Neuron (in vitro differentiated cells): Measurements from ENCODE around the gene AHCY.
"Not testable (repeated sequence)": the region's sequence is repeated elsewhere in the genome, so short reads cannot be mapped to it uniquely, and the experiment has no call there.

Experiments used
- H2AFZ ChIP-seq: one replicate; pipeline ENCODE4 v1.6.1; 2013; ENCODE audit warnings: low read depth, mild to moderate bottlenecking, inconsistent platforms, low read length, moderate library complexity
- H3K27me3 ChIP-seq: one replicate; pipeline ENCODE4 v1.6.1; 2013; ENCODE audit warnings: low read length; ENCODE audit not compliant: insufficient read depth
- H3K36me3 ChIP-seq: one replicate; pipeline ENCODE4 v1.6.1; 2013; ENCODE audit warnings: low read length; ENCODE audit not compliant: insufficient read depth
- H3K4me1 ChIP-seq: one replicate; pipeline ENCODE4 v1.6.1; 2013; ENCODE audit warnings: low read length; ENCODE audit not compliant: insufficient read depth
- H3K4me3 ChIP-seq: 2 replicates; pipeline ENCODE4 v1.5.1; 2013; ENCODE audit warnings: mild to moderate bottlenecking, low read length, moderate library complexity
- H3K9me3 ChIP-seq: one replicate; pipeline ENCODE4 v1.6.1; 2013; ENCODE audit warnings: low read length

Gene AHCY

DNA sequence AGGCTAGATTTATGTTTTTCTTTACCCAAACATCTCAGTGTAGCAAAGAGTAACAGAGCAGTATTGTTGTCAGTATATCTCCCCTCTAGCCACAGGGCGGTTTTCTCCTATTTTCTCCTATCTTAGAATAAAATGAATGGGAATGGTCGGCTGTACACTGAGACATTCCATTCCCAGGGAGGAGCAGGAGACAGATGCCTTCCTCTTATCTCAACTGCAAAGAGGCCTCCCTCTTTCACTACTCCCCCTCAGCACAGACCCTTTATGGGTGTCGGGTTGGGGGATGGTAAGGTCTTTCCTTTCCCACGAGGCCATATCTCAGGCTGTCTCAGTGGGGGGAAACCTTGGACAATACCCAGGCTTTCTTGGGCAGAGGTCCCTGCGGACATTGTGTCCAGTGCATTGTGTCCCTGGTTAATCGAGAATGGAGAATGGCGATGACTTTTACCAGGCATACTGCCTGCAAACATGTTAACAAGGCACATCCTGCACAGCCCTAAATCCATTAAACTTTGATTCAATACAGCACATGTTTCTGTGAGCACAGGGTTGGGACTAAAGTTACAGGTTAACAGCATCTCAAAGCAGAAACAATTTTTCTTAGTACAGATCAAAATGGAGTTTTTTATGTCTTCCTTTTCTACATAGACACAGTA is 50.6 kb downstream of the AHCY start:
- not testable (repeated sequence) for H2AFZ ChIP-seq, H3K4me1 ChIP-seq, H3K9me3 ChIP-seq, H3K27me3 ChIP-seq, H3K36me3 ChIP-seq, H3K4me3 ChIP-seq

DNA sequence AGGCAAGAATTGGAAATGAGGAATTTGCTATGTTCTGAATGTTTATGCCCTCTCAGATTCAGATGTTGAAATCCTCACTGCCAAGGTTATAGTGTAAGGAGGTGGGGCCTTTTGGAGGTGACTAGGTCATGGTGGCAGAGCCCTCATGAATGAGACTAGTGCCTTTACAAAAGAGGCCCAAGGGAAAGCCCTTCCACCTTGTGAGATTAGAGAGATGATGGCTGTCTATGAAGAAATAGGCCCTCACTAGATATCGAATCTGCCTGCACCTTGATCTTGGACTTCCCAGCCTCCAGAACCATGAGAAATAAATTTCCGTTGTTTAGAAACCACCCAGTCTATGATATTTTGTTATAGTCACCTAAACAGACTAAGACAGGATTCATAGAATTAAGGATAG is 51.5 kb downstream of the AHCY start:
- Histone ChIP-seq H3K9me3 (no peaks in the 10 kb centered on the region), H3K4me1 (peaks cover 6% of the 10 kb centered on the region)

GRCh38 chr20:34250005-34250404 is 53.1 kb downstream of the AHCY start:
- Histone ChIP-seq H3K4me1 (peaks cover 6% of the 10 kb centered on the region), H3K4me3 (no peak overlapping the region), H3K27me3 (no peaks in the 10 kb centered on the region), H3K9me3 (no peaks in the 10 kb centered on the region), H3K36me3 (no peaks in the 10 kb centered on the region), H2AFZ (no peak overlapping the region)

More for the DNA sequence above, 51.5 kb downstream of the AHCY start:
- Histone ChIP-seq H2AFZ (no peak overlapping the region), H3K4me3 (no peak overlapping the region), H3K36me3 (no peaks in the 10 kb centered on the region), H3K27me3 (no peaks in the 10 kb centered on the region)

DNA sequence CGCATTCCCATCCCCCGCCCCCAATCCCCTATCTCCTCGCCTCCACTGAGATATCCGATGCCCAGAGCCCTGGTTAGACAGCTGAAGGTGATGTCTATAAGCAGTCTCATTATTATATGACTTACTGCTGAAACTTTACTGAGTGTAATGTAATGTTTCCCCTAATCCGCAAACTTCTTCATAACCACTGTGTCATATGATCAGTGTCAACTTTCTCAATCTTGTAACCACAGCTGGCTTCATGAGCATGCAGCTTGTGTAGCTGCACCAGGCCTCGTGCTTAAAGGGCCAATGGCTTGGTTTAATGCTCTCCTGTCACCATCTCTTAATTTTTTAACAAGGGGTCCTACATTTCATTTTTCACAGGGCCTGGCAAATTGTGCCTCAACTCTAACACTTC is 53.9 kb downstream of the AHCY start:
- H3K36me3 ChIP-seq, result no peaks in the 10 kb centered on the region
- no peak overlapping the region for H3K4me3 ChIP-seq

GRCh38 chr20:34246126-34246626 is 57.0 kb downstream of the AHCY start:
- no peaks in the 10 kb centered on the region for H3K9me3 ChIP-seq
- H3K27me3 ChIP-seq, result no peaks in the 10 kb centered on the region
- H3K4me1 ChIP-seq, result no peaks in the 10 kb centered on the region
- H3K4me3 ChIP-seq, result no peak overlapping the region
- no peak overlapping the region for H2AFZ ChIP-seq
- no peaks in the 10 kb centered on the region for H3K36me3 ChIP-seq

More for the DNA sequence above, 53.9 kb downstream of the AHCY start:
- Histone ChIP-seq H3K4me1 (peaks cover 6% of the 10 kb centered on the region), H3K9me3 (no peaks in the 10 kb centered on the region), H2AFZ (no peak overlapping the region), H3K27me3 (no peaks in the 10 kb centered on the region)

GRCh38 chr20:34243377-34243776 is 59.8 kb downstream of the AHCY start:
- Histone ChIP-seq H3K36me3 (no peaks in the 10 kb centered on the region), H3K4me3 (no peak overlapping the region), H3K9me3 (no peaks in the 10 kb centered on the region), H3K4me1 (no peaks in the 10 kb centered on the region), H3K27me3 (no peaks in the 10 kb centered on the region), H2AFZ (no peak overlapping the region)

- Histone ChIP-seq H2AFZ (no peak overlapping the region), H3K27me3 (no peaks in the 10 kb centered on the region), H3K4me3 (no peak overlapping the region), H3K4me1 (no peaks in the 10 kb centered on the region), H3K9me3 (no peaks in the 10 kb centered on the region), H3K36me3 (no peaks in the 10 kb centered on the region)
Measured at GRCh38 chr20:34242879-34243278, 60.3 kb downstream of the AHCY start.

- H3K4me3 ChIP-seq, H3K9me3 ChIP-seq, H3K36me3 ChIP-seq, H2AFZ ChIP-seq, H3K4me1 ChIP-seq, H3K27me3 ChIP-seq: not testable (repeated sequence)
Measured at GRCh38 chr20:34242015-34242414, 61.1 kb downstream of the AHCY start.

GRCh38 chr20:34240693-34241615 is 62.2 kb downstream of the AHCY start, which contains the start of gene ASIP:
Gene ASIP (plus strand): TSS chr20:34241423. CDS start chr20:34260375, 18,952 bp downstream.
- no peaks in the 10 kb centered on the region for H3K27me3 ChIP-seq
- no peaks in the 10 kb centered on the region for H3K4me1 ChIP-seq
- no peaks in the 10 kb centered on the region for H3K36me3 ChIP-seq
- no peaks in the 10 kb centered on the region for H3K9me3 ChIP-seq
- H3K4me3 ChIP-seq, result no peak within 1 kb of the TSS
- H2AFZ ChIP-seq, result no peak within 1 kb of the TSS

DNA sequence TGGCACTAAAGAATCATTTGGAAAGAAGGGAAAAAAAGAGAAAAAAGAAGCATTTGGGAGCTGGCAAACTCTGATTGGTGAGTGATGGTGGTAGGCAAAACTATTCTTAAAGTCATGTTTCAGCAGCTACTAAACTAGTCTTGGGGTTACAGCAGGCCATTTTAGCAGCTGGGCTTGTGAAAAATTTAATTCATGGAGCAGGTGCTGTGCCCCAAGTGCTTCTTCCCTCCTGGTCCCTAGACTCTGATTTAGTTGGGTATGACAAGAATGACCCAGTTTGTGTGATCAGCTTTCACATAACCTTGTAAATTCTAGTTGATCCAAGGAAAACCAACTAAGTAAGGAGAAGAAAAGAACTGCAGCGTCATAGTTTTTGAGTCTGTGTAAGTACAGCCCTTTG is 63.0 kb downstream of the AHCY start:
- Histone ChIP-seq H3K4me1 (no peaks in the 10 kb centered on the region), H3K4me3 (no peak overlapping the region), H3K9me3 (no peaks in the 10 kb centered on the region), H3K27me3 (no peaks in the 10 kb centered on the region), H3K36me3 (no peaks in the 10 kb centered on the region), H2AFZ (no peak overlapping the region)

GRCh38 chr20:34237942-34238341 is 65.2 kb downstream of the AHCY start:
- Histone ChIP-seq H2AFZ (no peak overlapping the region), H3K27me3 (no peaks in the 10 kb centered on the region), H3K4me3 (no peak overlapping the region)

GRCh38 chr20:34235875-34236274 is 67.3 kb downstream of the AHCY start:
- Histone ChIP-seq H3K36me3 (no peaks in the 10 kb centered on the region), H3K27me3 (no peaks in the 10 kb centered on the region), H3K4me1 (no peaks in the 10 kb centered on the region), H3K4me3 (no peak overlapping the region), H2AFZ (no peak overlapping the region), H3K9me3 (no peaks in the 10 kb centered on the region)

More at GRCh38 chr20:34237942-34238341, 65.2 kb downstream of the AHCY start:
- no peaks in the 10 kb centered on the region for H3K9me3 ChIP-seq
- no peaks in the 10 kb centered on the region for H3K36me3 ChIP-seq
- no peaks in the 10 kb centered on the region for H3K4me1 ChIP-seq

- H3K9me3 ChIP-seq, result no peaks in the 10 kb centered on the region
- H3K4me3 ChIP-seq, result no peak overlapping the region
- H2AFZ ChIP-seq, result no peak overlapping the region
- no peaks in the 10 kb centered on the region for H3K36me3 ChIP-seq
- H3K4me1 ChIP-seq, result no peaks in the 10 kb centered on the region
- H3K27me3 ChIP-seq, result no peaks in the 10 kb centered on the region
Measured at GRCh38 chr20:34233687-34234086, 69.5 kb downstream of the AHCY start.
